Measurements from ENCODE around the gene NAIF1.
A peak's percentile ranks its signal among the peaks of the same experiment; 100 is the strongest.
"Not testable (repeated sequence)": the region's sequence is repeated elsewhere in the genome, so short reads cannot be mapped to it uniquely, and the experiment has no call there.

NAIF1 gene

GRCh38 chr9:128056887-128057723, 10.0 kb downstream of the NAIF1 start:
- DNase-seq: peak in 1 of 3 experiments; percentile 51

GRCh38 chr9:128056086-128056485, 11.0 kb downstream of the NAIF1 start:
- DNase-seq: no peak

- no peak for DNase-seq
Measured at GRCh38 chr9:128055344-128056040, 11.6 kb downstream of the NAIF1 start.

DNA sequence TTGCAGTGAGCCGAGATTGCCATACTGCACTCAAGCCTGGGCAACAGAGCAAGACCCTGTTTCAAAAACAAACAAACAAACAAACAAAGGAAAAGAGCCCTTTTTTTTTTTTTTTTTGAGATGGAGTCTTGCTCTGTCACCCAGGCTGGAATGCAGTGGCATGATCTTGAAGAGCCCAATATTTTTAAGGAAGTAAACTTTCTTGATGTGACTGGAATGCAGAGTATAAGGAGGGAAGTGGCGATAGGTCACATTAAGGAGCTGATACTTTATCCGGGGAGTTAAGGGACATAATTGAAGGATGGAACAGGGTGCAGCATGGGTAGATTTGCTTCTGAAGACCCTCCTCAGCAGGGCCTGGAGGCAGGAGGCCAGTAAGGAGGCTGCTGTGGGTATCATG, 13.0 kb downstream of the NAIF1 start:
- no peak for DNase-seq

DNA sequence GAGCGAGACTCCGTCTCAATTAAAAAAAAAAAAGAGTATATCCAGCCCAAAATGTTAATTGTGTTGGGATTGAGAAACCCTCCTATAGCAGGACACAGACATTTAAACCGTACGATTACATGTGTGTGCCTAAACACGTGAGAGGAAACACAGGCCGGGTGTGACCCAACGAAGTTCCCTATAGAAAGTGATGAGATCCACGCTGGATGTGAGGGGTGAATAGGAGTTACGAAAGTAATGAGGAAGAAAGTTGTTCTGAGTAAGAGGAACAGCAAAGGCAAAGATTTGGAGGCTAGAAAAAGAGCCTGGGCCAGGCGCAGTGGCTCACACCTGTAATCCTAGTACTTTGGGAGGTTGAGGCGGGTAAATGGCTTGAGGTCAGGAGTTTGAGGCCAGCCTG, 13.6 kb downstream of the NAIF1 start:
- DNase-seq: no peak

GRCh38 chr9:128051932-128052709, 15.0 kb downstream of the NAIF1 start:
- DNase-seq: no peak

GRCh38 chr9:128049843-128050242, 17.3 kb downstream of the NAIF1 start:
- no peak for DNase-seq

DNA sequence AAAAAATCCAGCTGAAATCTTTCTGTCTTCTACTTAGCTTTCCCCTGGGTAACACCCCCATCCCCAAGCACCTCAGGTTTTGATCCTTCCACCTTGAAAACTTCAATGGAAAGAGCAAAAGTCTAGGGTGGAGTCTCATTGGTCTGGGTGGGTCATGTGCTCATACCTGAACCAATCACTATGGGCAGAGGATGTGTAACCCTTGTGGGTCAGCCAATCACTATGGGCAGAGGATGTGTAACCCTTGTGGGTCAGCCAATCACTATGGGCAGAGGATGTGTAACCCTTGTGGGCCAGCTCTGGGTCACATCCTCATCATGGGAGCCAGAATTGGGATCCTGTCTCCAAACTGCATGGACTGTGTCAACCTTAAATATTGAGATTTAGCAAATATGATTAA, 18.5 kb downstream of the NAIF1 start:
- DNase-seq: no peak

- no peak for DNase-seq
Measured at GRCh38 chr9:128047231-128047630, 19.9 kb downstream of the NAIF1 start.

DNA sequence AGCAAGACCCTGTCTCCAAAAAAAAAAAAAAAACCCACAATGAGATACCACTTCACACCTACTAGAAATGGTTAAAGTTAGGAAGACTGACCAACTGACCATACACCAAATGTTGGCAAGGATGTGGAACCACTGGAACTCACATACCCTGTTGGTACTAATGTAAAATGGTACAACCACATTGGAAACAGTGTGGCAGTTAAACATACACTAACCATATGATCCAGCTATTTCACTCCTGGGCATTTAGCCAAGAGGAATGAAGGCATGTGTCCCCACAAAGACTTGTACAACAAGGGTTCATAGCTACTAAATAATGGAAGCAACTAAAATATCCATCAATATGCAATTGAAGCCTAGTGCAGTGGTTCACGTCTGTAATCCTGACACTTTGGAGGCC, 21.3 kb downstream of the NAIF1 start:
- no peak for DNase-seq

DNA sequence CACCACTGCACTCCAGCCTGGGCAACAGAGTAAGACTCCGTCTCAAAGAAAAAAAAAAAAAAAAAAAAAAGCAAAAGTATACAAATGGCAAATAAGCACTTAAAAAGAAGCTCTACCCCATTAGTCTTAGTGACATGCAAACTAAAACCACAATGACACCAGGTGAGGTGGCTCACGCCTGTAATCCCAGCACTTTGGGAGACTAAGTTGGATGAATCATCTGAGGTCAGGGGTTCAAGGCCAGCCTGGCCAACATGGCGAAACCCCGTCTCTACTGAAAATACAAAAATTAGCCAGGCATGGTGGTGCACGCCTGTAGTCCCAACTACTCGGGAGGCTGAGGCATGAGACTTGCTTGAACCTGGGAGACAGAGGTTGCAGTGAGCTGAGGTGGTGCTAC, 21.7 kb downstream of the NAIF1 start:
- DNase-seq: not testable (repeated sequence)

GRCh38 chr9:128043467-128043868, 23.7 kb downstream of the NAIF1 start:
- DNase-seq: no peak

DNA sequence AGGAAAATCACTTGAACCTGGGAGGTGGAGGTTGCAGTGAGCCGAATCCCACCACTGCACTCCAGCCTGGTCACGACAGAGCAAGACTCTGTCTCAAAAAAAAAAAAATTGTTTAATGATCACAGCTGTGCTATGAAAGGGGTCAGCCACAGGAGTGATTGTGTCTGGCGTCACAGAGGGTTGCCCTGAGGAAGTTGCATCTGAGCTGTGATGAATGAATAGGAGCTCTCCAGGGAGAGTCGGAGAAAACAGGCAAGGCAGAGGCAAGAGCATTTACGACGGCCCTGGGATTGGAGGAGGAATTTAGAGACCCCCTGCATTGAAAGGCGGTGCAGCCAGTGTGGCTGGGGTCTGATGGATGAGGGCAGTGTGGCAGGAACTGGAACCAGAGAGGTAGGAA, 25.1 kb downstream of the NAIF1 start:
- DNase-seq: no peak

- DNase-seq: not testable (repeated sequence)
Measured at GRCh38 chr9:128040783-128041182, 26.3 kb downstream of the NAIF1 start.

DNA sequence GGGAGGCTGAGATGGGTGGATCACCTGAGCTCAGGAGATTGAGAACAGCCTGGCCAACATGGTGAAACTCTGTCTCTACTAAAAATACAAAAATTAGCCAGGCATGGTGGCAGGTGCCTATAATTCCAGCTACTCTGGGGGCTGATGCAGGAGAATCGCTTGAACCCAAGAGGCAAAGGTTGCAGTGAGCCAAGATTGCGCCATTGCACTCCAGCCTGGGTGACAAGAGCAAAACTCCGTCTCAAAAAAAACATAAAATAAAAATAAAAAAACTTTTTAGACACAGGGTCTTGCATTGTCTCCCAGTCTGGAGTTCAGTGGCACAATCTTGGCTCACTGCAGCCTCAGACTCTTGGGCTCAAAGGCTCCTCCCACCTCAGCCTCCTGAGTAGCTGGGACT, 30.6 kb downstream of the NAIF1 start:
- not testable (repeated sequence) for DNase-seq

DNA sequence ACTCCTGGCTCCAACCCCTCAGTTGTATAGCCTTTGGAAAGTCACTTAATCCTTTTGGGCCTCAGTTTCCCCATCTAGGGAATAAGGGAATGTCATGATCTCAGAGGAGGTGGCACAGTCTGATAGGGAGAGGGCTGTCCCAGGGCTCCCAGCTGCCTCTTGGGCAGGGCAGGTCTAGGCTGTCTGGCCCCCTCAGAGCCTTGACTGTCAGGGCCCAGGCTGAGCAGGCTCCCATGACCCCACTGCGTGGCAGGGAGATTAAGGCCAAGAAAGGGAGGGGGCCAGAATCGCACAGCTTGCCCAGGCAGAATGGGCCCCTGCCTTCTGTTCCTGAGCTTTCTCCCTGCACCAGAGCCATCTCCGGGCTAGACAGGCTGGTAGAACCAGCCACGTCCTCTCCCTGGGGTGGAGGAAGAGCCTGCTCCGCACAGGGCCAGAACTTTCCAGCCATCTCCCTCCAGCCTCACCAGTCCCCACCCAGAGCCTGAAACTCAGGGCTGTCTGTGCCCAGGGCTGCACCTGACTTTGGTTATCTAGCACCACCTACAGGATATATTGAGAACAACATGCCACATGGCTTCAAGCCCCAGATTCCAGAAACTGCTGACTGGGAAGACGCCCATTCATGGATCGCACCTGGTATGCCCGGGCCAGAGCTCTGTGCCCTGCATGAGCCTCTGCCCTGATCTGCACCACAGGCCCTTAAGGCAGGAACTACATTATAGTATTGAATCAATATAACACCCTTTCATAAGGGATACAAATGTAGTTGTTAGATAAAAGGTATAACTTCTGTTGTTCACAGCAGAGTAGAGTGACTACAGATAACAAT, 32.1 kb downstream of the NAIF1 start:
- peak; percentile 65 to 92 (median 75) for DNase-seq

GRCh38 chr9:128033609-128034008, 33.5 kb downstream of the NAIF1 start:
- no peak for DNase-seq

DNA sequence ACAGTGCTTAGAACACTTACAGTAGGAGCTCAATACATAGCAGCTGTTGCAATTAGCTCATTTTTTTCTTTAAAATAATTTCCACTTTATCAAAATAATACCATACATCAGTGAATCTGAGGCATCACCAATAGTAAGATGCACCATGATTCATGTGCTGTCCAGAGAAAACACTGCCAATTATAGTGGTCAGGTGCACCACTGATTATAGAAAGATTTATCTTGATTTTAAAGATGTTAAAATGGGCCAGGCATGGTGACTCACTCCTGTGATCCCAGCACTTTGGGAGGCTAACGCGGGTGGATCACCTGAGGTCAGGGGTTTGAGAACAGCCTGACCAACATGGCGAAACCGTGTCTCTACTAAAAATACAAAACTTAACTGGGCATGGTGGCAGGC, 39.4 kb downstream of the NAIF1 start:
- no peak for DNase-seq

DNA sequence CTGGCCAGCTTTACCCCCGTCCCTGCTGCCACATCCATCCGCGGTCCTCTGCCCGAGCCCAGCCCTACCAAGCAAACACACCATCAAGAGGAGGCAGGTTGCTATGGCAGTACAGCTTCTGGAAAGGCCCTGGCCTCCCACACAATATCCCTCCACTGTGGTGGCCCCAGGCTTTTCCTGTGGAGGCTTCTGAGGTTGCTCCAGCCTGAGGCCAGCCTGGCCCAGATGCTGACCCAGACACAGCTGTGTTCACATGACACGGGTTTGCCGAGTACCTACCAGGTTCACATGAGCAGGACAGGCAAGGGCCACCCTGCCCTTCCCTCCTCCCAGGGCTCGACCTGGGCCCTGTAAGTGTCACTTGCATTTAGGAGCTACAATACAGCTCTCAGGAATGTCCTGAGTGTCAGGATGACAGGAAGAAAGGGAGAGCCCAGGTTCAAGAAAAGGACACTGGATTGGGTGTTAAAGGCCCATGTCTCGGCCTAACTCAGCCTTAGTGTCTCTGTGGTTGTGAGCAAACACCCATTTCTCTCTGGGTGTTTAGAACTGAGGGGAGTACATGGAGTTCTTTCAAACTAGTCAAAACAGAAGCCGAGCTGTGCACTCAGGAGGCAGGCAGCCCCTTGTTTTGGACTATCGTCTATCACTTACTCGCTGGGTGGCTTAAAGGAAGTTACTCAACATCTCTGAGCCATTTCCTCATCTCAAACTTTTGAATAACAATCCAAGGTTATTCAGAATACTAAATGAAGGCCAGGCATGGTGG, 40.2 kb downstream of the NAIF1 start:
- peak in 2 of 3 experiments; percentile 9 to 13 for DNase-seq

- no peak for DNase-seq
Measured at GRCh38 chr9:128026255-128026772, 40.8 kb downstream of the NAIF1 start.

DNA sequence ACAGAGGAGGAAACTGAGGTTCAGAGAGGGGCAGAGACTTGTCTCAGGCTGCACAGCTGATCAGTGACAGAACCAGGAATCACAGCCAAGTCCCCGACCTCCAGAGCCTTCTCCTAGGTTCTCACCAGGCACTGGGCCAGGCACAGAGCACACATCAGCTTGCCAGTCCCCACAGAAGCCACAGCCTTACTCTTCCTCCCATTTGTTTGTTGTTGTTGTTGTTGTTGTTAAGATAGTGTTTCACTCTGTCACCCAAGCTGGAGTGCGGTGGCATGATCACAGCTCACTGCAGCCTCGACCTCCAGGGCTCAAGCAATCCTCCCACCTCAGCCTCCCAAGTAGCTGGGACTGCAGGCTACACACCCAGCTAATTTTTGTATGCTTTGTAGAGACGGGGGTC, 41.4 kb downstream of the NAIF1 start:
- DNase-seq: no peak

Measured in NCI-H1417 (cell line).